IMR-90 (cell line): Measurements from ENCODE around the gene HGD. TPM values are rescaled to one million over a fixed set of nuclear protein-coding genes. Genes with fewer than 3 reads are reported as not detected.
"Not testable (repeated sequence)": the region's sequence is repeated elsewhere in the genome, so short reads cannot be mapped to it uniquely, and the experiment has no call there.

ENCODE experiments used
- ATAC-seq: fragments of 200-7000 bp; cut with Tn5 transposase; 2 replicates; pipeline ENCODE4 v1.9.1; 2020; ENCODE audit warnings: low read depth, mild to moderate bottlenecking, moderate library complexity
- BruUV-seq: library from RNA; stranded (reverse); fragments of 400-500 nt; replicated peaks from 2 replicates; lab custom pipeline; 2021; lab: Mats Ljungman, UMichigan
- CTCF ChIA-PET: fragments of 300-600 bp; formaldehyde crosslinking; extraction: SDS; loops from one replicate; lab custom pipeline; 2021; ENCODE audit warnings: antibody characterized with exemption; lab: Yijun Ruan, JAX
- POLR2A ChIA-PET: fragments of 300-600 bp; sonication (Branson Sonifier 250); formaldehyde crosslinking; loops from one replicate; lab custom pipeline; 2022; ENCODE audit warnings: antibody characterized with exemption; ENCODE audit not compliant: unreplicated experiment; lab: Charles Lee
- DNase-seq: peaks from one replicate; pipeline ENCODE4 v3.0.0; 2013
- H2AFZ ChIP-seq: replicated peaks from 2 replicates; pipeline ENCODE3; 2013; ENCODE audit warnings: low read length, mild to moderate bottlenecking; ENCODE audit not compliant: poor library complexity
- H2AK5ac ChIP-seq: 2 replicates; pipeline ENCODE4 v1.6.1; 2013; ENCODE audit warnings: low read depth, low read length, inconsistent platforms
- H2AK9ac ChIP-seq: replicated peaks from 2 replicates; pipeline ENCODE3; 2013; ENCODE audit warnings: mild to moderate bottlenecking, low read depth, low read length, moderate library complexity; ENCODE audit not compliant: poor library complexity
- H2BK120ac ChIP-seq: 2 replicates; pipeline ENCODE4 v1.6.1; 2013; ENCODE audit warnings: low read depth, low read length, inconsistent platforms
- H2BK15ac ChIP-seq: 3 replicates; pipeline ENCODE4 v1.6.1; 2013; ENCODE audit warnings: low read depth, low read length, inconsistent platforms
- H2BK20ac ChIP-seq: 2 replicates; pipeline ENCODE4 v1.6.1; 2013; ENCODE audit warnings: low read depth, mild to moderate bottlenecking, inconsistent platforms, low read length, moderate library complexity
- H2BK5ac ChIP-seq: 2 replicates; pipeline ENCODE4 v1.6.1; 2013; ENCODE audit warnings: mild to moderate bottlenecking, low read depth, low read length, inconsistent platforms; ENCODE audit not compliant: poor library complexity, severe bottlenecking
- H3K14ac ChIP-seq: replicated peaks from 2 replicates; pipeline ENCODE4 v1.6.1; 2013; ENCODE audit warnings: low read depth, low read length, inconsistent platforms
- H3K18ac ChIP-seq: 2 replicates; pipeline ENCODE4 v1.6.1; 2013; ENCODE audit warnings: low read depth, low read length, control low read depth
- H3K23ac ChIP-seq: 2 replicates; pipeline ENCODE4 v1.6.1; 2013; ENCODE audit warnings: low read depth, low read length, inconsistent platforms
- H3K27ac ChIP-seq: 2 replicates; pipeline ENCODE4 v1.5.1; 2013; ENCODE audit warnings: mild to moderate bottlenecking, control low read depth, low read length; ENCODE audit not compliant: insufficient read depth
- H3K27me3 ChIP-seq: 2 replicates; pipeline ENCODE4 v1.6.1; 2013; ENCODE audit warnings: low read length; ENCODE audit not compliant: control insufficient read depth, insufficient read depth
- H3K36me3 ChIP-seq: 2 replicates; pipeline ENCODE4 v1.6.1; 2013; ENCODE audit warnings: low read length, mixed read lengths; ENCODE audit not compliant: control insufficient read depth, insufficient read depth
- H3K4ac ChIP-seq: 2 replicates; pipeline ENCODE4 v1.6.1; 2013; ENCODE audit warnings: low read depth, low read length, inconsistent platforms
- H3K4me1 ChIP-seq: 2 replicates; pipeline ENCODE4 v1.6.1; 2013; ENCODE audit warnings: low read length, mixed read lengths; ENCODE audit not compliant: control insufficient read depth, insufficient read depth
- H3K4me2 ChIP-seq: 2 replicates; pipeline ENCODE4 v1.6.1; 2013; ENCODE audit warnings: low read depth, mild to moderate bottlenecking, control low read depth, low read length, moderate library complexity
- H3K4me3 ChIP-seq: 2 replicates; pipeline ENCODE4 v1.5.1; 2013; ENCODE audit warnings: low read depth, mild to moderate bottlenecking, control low read depth, low read length, moderate library complexity; ENCODE audit not compliant: insufficient read depth
- H3K56ac ChIP-seq: 2 replicates; pipeline ENCODE4 v1.6.1; 2013; ENCODE audit warnings: low read length, inconsistent platforms; ENCODE audit not compliant: insufficient read depth; ENCODE audit errors: extremely low read depth
- H3K79me1 ChIP-seq, 2 experiments: 2 replicates each; pipeline ENCODE4 v1.6.1; 2013; ENCODE audit warnings: low read length in 2 of 2, inconsistent platforms in 1 of 2, low read depth in 1 of 2
- H3K9ac ChIP-seq: 2 replicates; pipeline ENCODE4 v1.6.1; 2013; ENCODE audit warnings: low read depth, low read length, control low read depth
- H3K9me1 ChIP-seq: 2 replicates; pipeline ENCODE4 v1.6.1; 2013; ENCODE audit warnings: low read length, inconsistent platforms; ENCODE audit not compliant: insufficient read depth
- H3K9me3 ChIP-seq: 2 replicates; pipeline ENCODE4 v1.6.1; 2013; ENCODE audit warnings: low read length; ENCODE audit not compliant: control insufficient read depth, insufficient read depth
- H4K20me1 ChIP-seq: 2 replicates; pipeline ENCODE4 v1.6.1; 2013; ENCODE audit warnings: low read length, inconsistent platforms; ENCODE audit not compliant: insufficient read depth
- H4K5ac ChIP-seq: 2 replicates; pipeline ENCODE4 v1.6.1; 2013; ENCODE audit warnings: mild to moderate bottlenecking, low read depth, low read length, control low read depth
- H4K8ac ChIP-seq, 2 experiments: 2 replicates each; pipeline ENCODE4 v1.6.1; 2013; ENCODE audit warnings: low read depth in 2 of 2, low read length in 2 of 2, control low read depth in 1 of 2, inconsistent platforms in 1 of 2
- H4K91ac ChIP-seq: 2 replicates; pipeline ENCODE4 v1.6.1; 2013; ENCODE audit warnings: low read depth, low read length, inconsistent platforms; ENCODE audit not compliant: insufficient read depth
- CEBPB ChIP-seq: IDR thresholded peaks from 2 replicates; pipeline ENCODE4 v1.6.1; 2012; ENCODE audit warnings: low read depth, low read length, improper control_type of control experiment
- MAFK ChIP-seq: IDR thresholded peaks from 2 replicates; pipeline ENCODE4 v1.6.1; 2012; ENCODE audit warnings: low read depth, low read length, improper control_type of control experiment
- RAD21 ChIP-seq: IDR thresholded peaks from 2 replicates; pipeline ENCODE4 v1.6.1; 2012; ENCODE audit warnings: low read length, improper control_type of control experiment
- SMC3 ChIP-seq: fragments of 150-350 bp; IDR thresholded peaks from 2 replicates; pipeline ENCODE4 v1.6.1; 2016; ENCODE audit warnings: low read depth, mild to moderate bottlenecking, antibody characterized with exemption, low read length, moderate library complexity
- WGBS, 2 experiments: methylation state at CpG; one replicate each; pipeline versions ENCODE4 v1.1.5 to v1.1.7; 2013; ENCODE audit warnings: missing lambda C conversion rate in 2 of 2; ENCODE audit not compliant: insufficient read length in 1 of 2; ENCODE audit errors: extremely low coverage in 2 of 2; 5-methylcytosine and 5-hydroxymethylcytosine counted together
- dilution Hi-C: fragments of 300-500 bp; cut with HindIII; formaldehyde crosslinking; loops from one replicate; pipeline ENCODE4 v1.14.3; 2018; ENCODE audit warnings: low sequenced_read_pairs; ENCODE audit not compliant: unreplicated experiment
- in situ Hi-C: fragments of 300-500 bp; cut with MboI; formaldehyde crosslinking; loops from 3 replicates; pipeline ENCODE4 v1.14.3; 2019; ENCODE audit warnings: low sequenced_read_pairs, inconsistent platforms, mixed read lengths
- intact Hi-C: fragments of 100-400 bp; cut with micrococcal nuclease; formaldehyde crosslinking; loops from 2 replicates; pipeline ENCODE4 v1.10.0; 2022
- polyA plus RNA-seq, 3 experiments: library from polyadenylated mRNA; depleted of rRNA; stranded (reverse); fragments of >200 nt; gene quantifications; 2 replicates each; pipeline ENCODE4 v1.2.3, GENCODE V29; 2012; ENCODE audit warnings: low replicate concordance in 1 of 3
- total RNA-seq: library from RNA; depleted of rRNA; stranded (reverse); fragments of >200 nt; gene quantifications from 2 replicates; pipeline ENCODE4 v1.2.3, GENCODE V29; 2012

The HGD gene
- total and polyA plus RNA-seq, 2 of the 4 experiments (the other 2 are of a cell fraction): 0.14 TPM; not detected in 1

DNA sequence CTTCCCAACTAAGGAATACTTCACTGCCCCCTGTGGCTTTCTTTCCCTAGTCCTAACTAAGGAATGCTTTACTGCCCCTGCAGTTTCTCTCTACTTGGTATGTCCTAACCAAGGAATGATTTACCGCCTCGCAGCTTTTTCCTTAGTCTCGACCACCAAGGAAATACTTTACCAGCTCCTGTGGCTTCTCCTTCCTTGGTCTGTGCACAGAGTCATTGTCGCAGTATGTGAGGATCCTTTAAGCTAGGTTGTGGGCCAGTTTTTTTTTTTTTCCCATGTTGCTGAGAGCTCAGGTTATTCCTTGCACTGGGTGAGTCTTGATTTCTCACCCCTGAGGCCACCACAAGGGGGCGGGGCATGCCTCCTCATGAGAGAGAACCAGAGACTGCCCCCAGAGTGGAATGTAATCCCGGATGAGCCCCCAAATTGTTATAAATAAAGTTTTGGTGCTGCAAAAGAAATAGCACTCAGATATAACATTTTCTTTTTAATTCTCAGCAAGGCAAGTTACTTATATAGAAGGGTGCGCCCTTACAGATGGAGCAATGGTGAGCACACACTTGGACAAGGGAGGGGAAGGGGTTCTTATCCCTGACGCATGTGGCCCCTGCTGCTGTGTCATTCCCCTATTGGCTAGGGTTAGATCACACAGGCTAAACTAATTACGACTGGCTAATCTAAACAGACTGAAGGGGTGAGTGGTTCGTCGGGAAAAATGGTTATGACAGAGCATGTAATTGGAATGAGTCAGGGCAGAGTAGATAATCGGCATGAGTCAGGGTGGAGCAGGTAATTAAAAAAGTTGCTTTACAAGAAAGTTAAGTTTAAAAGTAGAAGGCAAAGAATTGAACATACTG is 58.9 kb downstream of the HGD start (continued):
- no peak for TF ChIP-seq SMC3
- TF ChIP-seq MAFK: no peak

DNA sequence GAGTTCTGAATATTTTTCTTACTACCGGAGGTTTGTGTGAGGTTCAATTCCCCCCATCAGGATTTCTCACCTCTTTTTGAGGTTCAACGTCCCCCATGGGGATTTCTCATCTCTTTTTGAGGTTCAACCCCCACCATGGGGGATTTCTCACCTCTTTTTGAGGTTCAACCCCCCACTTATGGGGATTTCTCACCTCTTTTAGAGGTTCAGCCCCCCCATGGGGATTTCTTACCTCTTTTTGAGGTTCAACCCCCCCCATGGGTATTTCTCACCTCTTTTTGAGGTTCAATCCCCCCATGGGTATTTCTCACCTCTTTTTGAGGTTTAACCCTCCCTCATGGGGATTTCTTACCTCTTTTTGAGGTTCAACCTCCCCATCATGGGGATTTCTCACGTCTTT is 59.6 kb downstream of the HGD start:
- H3K9me1 ChIP-seq: no peaks in the 10 kb centered on the region
- no peak overlapping the region for H3K4ac ChIP-seq
- in situ Hi-C loops (no loop called here), intact Hi-C loops (no loop called here), dilution Hi-C loops (no loop called here)
- no peak overlapping the region for H3K4me3 ChIP-seq
- DNase-seq (no peak), ATAC-seq (no peak)
- H2BK15ac ChIP-seq: no peak overlapping the region
- H3K4me2 ChIP-seq: no peak overlapping the region
- no TSS peak for BruUV-seq
- no peak overlapping the region for H3K23ac ChIP-seq
- no peak overlapping the region for H2AFZ ChIP-seq
- H4K91ac ChIP-seq: no peak overlapping the region
- H3K18ac ChIP-seq: no peak overlapping the region
- H2AK5ac ChIP-seq: 0 out of 2 replicates have a peak overlapping the region, but pooled peaks have one; percentile 47
- no peaks in the 10 kb centered on the region for H3K79me1 ChIP-seq
- 0 out of 2 replicates have a peak, but pooled peaks cover 6% of the 10 kb centered on the region for H3K9me3 ChIP-seq
- H4K5ac ChIP-seq: no peak overlapping the region
- peak overlapping the region; percentile 69 for H2BK5ac ChIP-seq
- H2AK9ac ChIP-seq: no peak overlapping the region
- no peak overlapping the region for H4K8ac ChIP-seq
- peak overlapping the region; percentile 27; the same call in 1 of the 2 replicates for H2BK120ac ChIP-seq
- CTCF ChIA-PET: no interaction called here
- TF ChIP-seq CEBPB (no peak), RAD21 (no peak)
- no peaks in the 10 kb centered on the region for H3K36me3 ChIP-seq
- H3K56ac ChIP-seq: no peak overlapping the region
- H3K14ac ChIP-seq: no peak overlapping the region
- no peak overlapping the region for H3K9ac ChIP-seq
- H3K27ac ChIP-seq: no peak overlapping the region
- H3K27me3 ChIP-seq: no peaks in the 10 kb centered on the region
- H3K4me1 ChIP-seq: no peaks in the 10 kb centered on the region
- WGBS, 2 experiments: no CpG with 5 or more reads among the region's 3 CpGs
- POLR2A ChIA-PET: no interaction called here
- no peaks in the 10 kb centered on the region for H4K20me1 ChIP-seq
- no peak overlapping the region for H2BK20ac ChIP-seq

DNA sequence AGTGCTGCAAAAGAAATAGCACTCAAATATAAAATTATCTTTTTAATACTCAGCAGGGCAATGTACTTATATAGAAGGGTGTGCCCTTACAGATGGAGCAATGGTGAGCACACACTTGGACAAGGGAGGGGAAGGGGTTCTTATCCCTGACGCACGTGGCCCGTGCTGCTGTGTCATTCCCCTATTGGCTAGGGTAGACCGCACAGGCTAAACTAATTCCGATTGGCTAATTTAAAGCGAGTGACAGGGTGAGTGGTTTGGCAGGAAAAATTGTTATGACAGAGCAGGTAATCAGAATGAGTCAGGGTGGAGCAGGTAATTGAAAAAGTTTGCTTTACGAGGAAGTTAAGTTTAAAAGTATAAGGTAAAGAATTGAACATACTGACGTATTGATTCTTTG is 65.3 kb downstream of the HGD start:
- intact Hi-C loops, H2AK5ac ChIP-seq, H3K9me3 ChIP-seq, H3K4me1 ChIP-seq, H3K4ac ChIP-seq, ATAC-seq, H2AFZ ChIP-seq, H3K79me1 ChIP-seq, H3K36me3 ChIP-seq, H4K8ac ChIP-seq, H4K91ac ChIP-seq, H2BK120ac ChIP-seq, DNase-seq, H3K23ac ChIP-seq, POLR2A ChIA-PET, H3K27ac ChIP-seq, H3K18ac ChIP-seq, H3K4me3 ChIP-seq, H2BK15ac ChIP-seq, BruUV-seq, dilution Hi-C loops, H3K14ac ChIP-seq, H2BK5ac ChIP-seq, H2BK20ac ChIP-seq, H3K9me1 ChIP-seq, H4K20me1 ChIP-seq, H2AK9ac ChIP-seq, H4K5ac ChIP-seq, H3K27me3 ChIP-seq, H3K56ac ChIP-seq, H3K4me2 ChIP-seq, in situ Hi-C loops, H3K9ac ChIP-seq: not testable (repeated sequence)
- no CpG with 5 or more reads among the region's 8 CpGs for WGBS, 2 experiments
- CTCF ChIA-PET: interaction anchor here (0.7 kb wide), 1 partner anchor 12 kb away, joined by 3 read pairs; no protein-coding TSS in a partner anchor
